Muscle of back (tissue), 11 donors: ENCODE data around the gene NACC2. TPM values are rescaled to one million over a fixed set of nuclear protein-coding genes. Genes with fewer than 3 reads are reported as not detected.

Source experiments
- DNase-seq, 3 donors: peaks; one replicate each; pipeline versions ENCODE4 v3.0.0 to v3.0.0-alpha.2; 2013
- polyA plus RNA-seq, 10 donors: library from polyadenylated mRNA; unstranded; fragments of 120-200 nt; gene quantifications; one replicate each; pipeline ENCODE4 v1.2.1, GENCODE V29; 2013; ENCODE audit not compliant: insufficient read length in 10 of 10

NACC2 gene
- polyA plus RNA-seq, 10 donors: 6.0 to 11.8 (median 10.0) TPM

DNA sequence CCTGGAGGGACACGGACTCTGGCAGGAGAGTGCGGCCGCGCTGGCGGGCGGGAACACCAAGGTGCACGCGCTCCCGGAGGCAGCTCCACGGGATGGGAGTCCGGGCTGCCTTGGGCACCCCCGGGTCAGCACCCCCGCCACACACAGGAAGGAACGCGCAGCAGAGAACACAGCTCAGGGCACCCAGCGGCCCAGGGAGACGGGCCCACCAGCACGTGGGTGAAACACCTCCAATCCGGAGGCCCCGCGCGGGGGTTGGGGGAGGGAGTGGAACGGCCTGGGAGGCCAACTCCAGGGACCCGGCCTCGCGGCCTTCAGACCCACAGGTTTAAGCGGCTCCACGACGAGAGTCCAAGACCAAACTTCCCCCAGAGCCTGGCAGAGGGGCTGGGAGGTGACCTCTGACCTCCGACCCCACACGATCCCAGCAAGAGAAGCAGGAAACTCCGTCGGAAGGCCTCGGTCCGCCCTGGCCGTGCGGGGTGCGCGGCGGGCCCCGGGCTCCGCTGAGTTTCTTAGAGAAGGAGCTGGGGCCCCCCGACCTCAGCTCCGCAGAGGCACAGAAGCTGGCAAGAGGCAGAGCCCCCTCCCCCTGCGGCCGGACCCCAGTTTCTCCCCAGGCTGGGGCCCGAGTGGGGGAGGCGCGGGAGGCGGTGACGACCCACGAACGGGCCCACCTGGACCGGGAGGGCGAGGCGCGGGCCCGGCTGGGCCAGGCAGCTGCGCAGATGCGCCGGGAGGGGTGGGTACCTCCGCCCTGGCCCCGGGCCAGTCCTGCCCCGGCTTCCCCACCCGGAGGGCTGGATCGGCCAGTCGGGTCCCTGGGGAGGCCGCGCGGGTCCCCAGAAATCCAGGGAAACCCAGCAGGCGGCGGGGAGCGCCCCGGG lies 851 bp downstream of the NACC2 start:
- peak in 1 of 3 donors; percentile 73 for DNase-seq

GRCh38 chr9:136093346-136093986 lies 1.6 kb downstream of the NACC2 start:
- DNase-seq: no peak

GRCh38 chr9:136092741-136093140 lies 2.3 kb downstream of the NACC2 start:
- DNase-seq: no peak

DNA sequence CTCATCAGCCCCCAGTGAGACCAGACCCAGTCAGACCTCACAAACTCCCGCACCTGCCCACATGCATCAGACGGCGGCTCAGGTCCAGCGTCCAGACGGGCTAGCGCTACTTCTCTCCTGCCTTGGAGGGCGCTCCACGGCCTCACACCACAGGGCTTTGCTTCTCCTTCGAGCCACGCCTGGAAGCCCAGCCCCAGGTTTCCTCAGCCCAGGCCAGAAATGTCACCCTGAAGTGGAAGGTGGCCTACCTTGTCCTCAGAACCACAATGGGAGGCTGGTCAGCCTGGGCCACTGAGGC lies 2.8 kb downstream of the NACC2 start:
- DNase-seq: no peak

DNA sequence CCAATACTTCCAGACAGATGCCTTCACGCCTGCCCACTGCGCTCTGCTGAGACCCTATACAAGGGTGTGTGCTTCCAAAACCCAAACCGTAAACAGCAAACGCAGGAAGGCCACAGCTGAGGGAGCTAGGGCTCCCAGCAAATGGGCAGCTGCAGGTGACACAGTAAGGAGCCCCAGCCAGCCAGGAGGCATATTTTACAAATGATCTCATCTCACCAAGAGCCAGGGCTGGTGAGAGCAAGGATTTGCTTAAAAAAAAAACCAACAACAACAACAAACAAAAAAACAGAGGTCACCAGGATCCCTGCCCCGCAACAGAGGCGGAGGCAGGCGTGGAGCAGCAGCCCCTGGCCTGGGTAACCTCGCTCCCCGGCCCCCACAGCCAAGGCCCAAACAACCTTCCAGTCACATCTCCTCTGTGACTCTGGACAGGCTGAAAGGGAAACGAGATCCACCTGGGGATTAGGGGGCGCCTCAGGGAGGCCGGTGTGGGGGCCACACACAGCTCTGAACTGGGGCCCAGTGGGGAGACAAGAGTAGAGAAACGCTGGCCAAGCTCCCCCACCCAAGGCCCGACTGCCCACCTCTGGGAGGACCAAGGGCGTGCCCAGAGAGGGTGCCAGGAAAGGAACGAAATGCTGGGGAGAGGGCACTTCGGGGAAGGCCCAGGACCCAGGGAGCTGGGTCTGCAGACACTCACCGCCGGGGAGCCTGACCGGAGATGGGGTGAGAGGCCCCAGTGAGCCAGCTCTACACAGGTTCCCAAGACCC lies 3.3 kb downstream of the NACC2 start:
- no peak for DNase-seq

- no peak for DNase-seq
Observed at GRCh38 chr9:136090768-136091581, 4.1 kb downstream of the NACC2 start.

- DNase-seq: no peak
Observed at GRCh38 chr9:136090056-136090735, 4.9 kb downstream of the NACC2 start.

- DNase-seq: no peak
Observed at GRCh38 chr9:136089697-136090045, 5.4 kb downstream of the NACC2 start.

DNA sequence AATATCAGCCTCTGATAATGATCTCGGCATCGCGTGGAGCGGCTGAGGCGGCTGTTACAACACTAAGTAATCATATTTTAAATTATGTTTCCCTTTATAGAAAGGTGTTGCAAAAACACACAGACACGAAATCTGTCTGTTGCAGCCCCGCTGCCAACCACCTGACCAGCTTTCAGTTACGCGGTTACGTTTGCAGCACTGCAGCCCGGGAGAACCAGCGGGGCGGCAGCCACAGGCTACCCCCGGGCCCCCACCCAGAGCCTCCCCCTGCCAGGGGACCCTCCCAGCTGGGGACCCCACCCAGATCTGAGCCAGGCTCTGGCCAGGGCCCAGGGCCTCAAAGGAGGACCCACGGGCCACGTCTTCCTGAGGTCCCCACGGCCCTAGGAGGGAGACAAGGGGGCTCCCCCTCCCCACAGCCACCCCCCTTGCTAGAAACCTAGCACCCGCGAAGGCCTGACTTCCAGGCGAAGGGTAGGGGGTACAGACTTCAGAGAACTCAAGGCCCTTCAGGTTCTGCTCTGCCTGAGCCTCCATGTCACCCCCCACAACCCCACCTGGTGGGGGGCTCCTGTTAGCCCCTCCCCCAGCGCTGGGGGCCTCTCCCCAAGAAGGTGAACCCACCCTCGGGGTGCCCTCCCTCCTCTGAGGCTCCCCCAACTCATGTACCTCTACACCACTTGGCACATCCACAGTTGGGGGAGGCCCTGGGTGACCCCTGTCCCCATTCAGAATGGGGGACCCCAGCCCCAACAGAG lies 6.0 kb downstream of the NACC2 start:
- no peak for DNase-seq

DNA sequence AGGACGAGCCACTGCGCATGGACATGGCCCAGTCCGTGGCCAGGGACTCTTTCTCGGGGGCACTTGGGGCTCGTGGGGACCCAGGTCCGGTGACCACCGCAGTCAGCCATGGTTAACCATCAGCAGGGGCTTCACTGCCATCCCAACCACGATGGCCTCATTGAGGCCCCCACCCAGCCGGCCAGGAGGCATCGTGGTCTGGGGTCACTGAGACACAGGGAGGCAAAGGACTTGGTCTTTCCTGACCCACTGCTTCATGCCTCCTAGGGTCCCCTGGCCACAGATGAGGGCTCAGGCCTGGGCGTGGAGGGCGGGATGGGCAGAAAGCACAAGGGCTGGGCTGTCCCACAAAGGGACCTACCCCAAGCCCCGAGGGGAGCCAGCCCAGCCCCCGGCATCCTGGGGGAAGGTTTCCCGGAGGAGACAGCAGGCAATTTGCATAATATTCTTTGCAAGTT lies 6.6 kb downstream of the NACC2 start:
- no peak for DNase-seq

DNA sequence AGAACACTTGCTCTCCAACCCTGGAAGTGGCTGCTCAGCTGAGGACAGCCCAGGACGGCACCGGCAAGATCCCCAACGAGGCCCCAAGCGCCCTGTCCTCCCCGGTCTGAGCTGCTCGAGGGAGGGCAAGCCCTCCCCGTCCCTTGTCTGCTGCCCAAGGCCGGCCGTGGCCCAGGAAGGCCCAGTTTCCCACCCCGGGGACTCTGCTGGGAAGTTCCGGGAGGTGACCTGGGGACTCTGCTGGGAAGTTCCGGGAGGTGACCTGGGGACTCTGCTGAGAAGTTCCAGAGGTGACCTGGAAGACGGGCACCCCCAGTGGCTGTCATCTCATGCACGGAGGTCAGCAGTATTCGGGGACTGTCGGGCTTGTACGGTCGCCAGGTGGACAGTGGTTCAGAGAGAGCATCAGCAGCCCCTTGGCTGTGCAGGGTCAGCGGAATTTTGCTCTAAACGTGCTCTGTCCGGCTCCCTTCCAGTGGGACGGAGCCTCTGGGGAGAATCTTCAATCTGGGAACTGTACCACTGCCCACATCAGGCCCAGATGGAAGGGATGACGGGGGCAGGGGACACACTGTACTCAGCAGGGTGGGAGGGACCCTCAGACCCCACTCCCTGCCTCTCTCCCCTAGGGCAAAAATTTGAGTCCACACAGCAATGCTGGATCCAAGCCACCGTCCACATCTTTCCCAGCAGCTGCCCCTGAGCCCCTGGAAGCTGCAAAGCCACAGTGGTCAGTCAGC lies 7.2 kb downstream of the NACC2 start:
- DNase-seq: no peak

GRCh38 chr9:136086951-136087740 lies 7.9 kb downstream of the NACC2 start:
- DNase-seq: no peak

GRCh38 chr9:136086213-136086881 lies 8.7 kb downstream of the NACC2 start:
- DNase-seq: no peak

GRCh38 chr9:136085815-136086212 lies 9.3 kb downstream of the NACC2 start:
- DNase-seq: no peak

DNA sequence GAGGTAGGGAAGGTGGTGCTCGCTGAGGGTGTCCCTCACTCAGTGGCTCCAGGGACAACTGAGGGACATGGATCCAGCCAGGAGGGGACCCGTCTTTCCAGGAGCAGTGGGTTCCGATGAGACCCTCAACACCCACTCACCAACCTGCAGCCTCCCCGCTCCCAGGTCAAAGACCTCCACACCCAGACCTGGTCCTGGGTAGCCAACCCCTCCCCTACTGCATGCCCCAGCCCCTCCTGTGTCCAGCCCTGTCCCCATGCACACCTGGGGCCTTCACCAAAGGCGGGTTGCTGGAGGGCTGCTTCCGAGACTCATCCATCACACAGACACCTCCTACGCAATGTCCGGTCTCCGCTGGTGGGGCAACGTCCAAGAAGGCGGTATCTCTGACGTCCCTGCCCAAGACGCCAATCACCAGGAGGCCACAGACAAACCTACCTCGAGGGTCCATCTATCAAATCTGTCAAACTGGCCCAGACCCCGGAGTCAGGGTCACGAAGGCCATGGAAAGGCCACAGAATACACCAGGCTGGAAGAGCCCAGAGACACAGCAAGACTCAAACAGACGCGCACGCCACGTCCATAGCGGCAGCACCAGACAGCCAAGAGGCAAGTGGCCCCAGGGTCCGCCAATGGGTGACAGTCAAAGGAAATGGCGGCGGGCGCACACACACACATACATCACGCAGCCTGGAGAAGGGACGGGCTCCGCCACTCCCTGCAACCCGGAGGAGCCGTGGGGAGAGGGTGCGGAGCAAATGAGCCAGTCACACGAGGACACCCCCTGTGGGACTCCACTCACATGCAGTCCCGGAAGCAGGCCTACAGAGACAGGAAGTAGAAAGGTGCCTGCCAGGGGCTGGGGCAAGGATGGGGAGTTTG lies 10.8 kb downstream of the NACC2 start:
- DNase-seq: no peak

DNA sequence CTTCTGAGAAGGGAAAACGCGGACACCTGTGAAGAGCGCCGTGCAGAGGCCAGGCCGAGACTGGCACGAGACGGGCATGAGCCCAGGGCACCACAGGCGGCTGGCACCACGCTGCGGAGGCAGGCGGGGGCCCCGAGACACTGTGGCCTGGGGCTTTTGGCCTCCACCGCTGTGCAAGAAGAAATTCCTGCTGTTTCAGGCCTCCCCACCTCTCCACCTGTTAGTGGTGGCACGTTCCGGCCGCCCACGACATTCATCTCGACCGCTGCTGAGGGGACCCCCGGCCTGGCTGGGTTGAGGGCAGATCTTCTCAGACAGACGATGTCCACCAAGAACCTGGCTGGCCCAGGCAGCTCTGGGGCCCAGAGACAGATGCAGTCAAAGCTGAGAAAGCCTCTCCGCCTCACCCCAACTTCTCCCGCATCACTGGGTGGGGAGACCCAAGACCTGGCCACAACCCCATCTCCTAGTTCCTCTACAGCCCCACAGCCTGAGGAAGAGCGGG lies 11.5 kb downstream of the NACC2 start:
- no peak for DNase-seq
